Body of pancreas (tissue), 4 donors: Measurements from ENCODE around the gene LTBR.

Experiments used
- CTCF ChIP-seq, 7 experiments: fragments of 450-650 bp in 4 of 7; fragments of 200-600 bp in 3 of 7; sonication (generic) in 3 of 7; IDR thresholded peaks; one replicate each; pipeline ENCODE4 v1.5.1; 2016 to 2019; ENCODE audit warnings: antibody characterized with exemption in 7 of 7
- POLR2A ChIP-seq, 3 donors: fragments of 450-650 bp; IDR thresholded peaks; one replicate each; pipeline ENCODE4 v1.6.1; 2016; ENCODE audit warnings: antibody characterized with exemption in 3 of 3, mild to moderate bottlenecking in 2 of 3

DNA sequence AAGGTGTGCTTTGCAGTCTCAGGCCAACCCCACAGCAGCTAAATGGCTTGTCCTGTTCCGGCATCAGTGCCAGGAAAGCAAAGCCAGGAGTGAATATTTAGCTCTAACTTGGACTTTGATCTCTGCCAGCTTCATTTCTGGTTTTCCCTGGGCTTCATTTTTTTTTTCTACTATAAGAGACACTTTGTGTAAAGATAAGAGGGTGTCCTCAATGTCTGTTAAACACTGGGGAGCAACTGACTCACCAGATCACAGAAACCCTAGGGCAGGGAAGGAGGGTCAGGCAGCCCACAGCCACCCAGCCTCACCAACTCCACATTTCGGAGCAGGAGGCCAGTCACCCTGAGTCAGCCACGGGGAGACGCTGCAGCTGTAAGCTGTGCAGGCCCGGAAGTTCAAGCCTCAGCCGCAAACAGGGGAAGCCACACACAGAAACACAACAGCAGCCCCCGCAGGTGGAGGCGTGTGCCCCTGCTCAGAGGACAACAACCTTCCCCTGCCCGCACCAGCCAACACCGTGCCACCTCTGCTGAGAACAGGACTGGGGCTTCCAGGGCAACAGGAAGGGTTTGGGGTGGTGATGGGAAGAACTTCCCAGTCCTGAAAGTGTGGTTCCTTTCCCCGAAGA lies 48.4 kb upstream of the LTBR start:
- TF ChIP-seq POLR2A (IDR thresholded peaks at IDR 0.05) (peak in 2 of 3 donors; percentile 53 to 57), CTCF (IDR thresholded peaks at IDR 0.05) (peak; percentile 21 to 71 (median 55))
